ENCODE results near the gene HCFC2.
"Not testable (repeated sequence)": the region's sequence is repeated elsewhere in the genome, so short reads cannot be mapped to it uniquely, and the experiment has no call there.

GRCh38 chr12:104030596-104030995, 33.7 kb upstream of the HCFC2 start:
- TF ChIP-seq, protein P1, sequence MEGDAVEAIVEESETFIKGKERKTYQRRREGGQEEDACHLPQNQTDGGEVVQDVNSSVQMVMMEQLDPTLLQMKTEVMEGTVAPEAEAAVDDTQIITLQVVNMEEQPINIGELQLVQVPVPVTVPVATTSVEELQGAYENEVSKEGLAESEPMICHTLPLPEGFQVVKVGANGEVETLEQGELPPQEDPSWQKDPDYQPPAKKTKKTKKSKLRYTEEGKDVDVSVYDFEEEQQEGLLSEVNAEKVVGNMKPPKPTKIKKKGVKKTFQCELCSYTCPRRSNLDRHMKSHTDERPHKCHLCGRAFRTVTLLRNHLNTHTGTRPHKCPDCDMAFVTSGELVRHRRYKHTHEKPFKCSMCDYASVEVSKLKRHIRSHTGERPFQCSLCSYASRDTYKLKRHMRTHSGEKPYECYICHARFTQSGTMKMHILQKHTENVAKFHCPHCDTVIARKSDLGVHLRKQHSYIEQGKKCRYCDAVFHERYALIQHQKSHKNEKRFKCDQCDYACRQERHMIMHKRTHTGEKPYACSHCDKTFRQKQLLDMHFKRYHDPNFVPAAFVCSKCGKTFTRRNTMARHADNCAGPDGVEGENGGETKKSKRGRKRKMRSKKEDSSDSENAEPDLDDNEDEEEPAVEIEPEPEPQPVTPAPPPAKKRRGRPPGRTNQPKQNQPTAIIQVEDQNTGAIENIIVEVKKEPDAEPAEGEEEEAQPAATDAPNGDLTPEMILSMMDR (IDR thresholded peaks at IDR 0.05): not testable (repeated sequence)
- TF ChIP-seq POLR2A (IDR thresholded peaks at IDR 0.05): not testable (repeated sequence)
